ENCODE measurements around the gene UGT1A6.

DNA sequence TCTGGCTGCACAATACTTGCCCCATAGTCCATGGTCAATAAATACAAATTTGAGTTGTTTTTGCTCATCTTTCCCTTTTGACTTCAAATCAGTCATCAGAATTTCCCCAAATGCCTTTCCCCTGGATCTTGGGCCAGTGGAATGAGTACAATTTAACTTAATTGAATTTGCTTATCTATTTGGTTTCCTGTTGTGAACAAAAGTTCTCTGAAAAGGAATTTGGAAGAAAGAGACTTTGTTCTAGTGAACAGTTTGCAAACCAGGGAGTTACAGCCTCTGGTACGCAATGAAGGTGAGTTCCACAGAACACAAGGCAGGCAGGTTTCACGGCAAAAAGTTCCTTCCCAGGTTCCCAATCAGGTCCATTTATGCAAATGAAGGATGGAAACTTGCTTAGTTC lies 66.2 kb downstream of the UGT1A6 start:
- TF ChIP-seq, protein P1, sequence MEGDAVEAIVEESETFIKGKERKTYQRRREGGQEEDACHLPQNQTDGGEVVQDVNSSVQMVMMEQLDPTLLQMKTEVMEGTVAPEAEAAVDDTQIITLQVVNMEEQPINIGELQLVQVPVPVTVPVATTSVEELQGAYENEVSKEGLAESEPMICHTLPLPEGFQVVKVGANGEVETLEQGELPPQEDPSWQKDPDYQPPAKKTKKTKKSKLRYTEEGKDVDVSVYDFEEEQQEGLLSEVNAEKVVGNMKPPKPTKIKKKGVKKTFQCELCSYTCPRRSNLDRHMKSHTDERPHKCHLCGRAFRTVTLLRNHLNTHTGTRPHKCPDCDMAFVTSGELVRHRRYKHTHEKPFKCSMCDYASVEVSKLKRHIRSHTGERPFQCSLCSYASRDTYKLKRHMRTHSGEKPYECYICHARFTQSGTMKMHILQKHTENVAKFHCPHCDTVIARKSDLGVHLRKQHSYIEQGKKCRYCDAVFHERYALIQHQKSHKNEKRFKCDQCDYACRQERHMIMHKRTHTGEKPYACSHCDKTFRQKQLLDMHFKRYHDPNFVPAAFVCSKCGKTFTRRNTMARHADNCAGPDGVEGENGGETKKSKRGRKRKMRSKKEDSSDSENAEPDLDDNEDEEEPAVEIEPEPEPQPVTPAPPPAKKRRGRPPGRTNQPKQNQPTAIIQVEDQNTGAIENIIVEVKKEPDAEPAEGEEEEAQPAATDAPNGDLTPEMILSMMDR (IDR thresholded peaks at IDR 0.05; ENCODE audit: low read length): no peak
- no peak for TF ChIP-seq EZH2 (optimal IDR thresholded peaks at IDR 0.05; ENCODE audit: low read depth, low read length)

Data from MM.1S (cell line).